Keratinocyte (primary cell): Measurements from ENCODE around the gene REG1B. TPM values are rescaled to one million over a fixed set of nuclear protein-coding genes. Genes with fewer than 3 reads are reported as not detected.

ENCODE experiments used
- DNase-seq: peaks from one replicate; pipeline ENCODE4 v3.0.0-alpha.2; 2011; ENCODE audit warnings: low read depth, missing footprints, low spot score
- FAIRE-seq: peaks from 2 replicates; lab custom pipeline; 2011; peaks lifted over from hg19 to GRCh38; lab: Jason Lieb, UNC
- H2AFZ ChIP-seq: 2 replicates; pipeline ENCODE4 v1.6.0; 2012; ENCODE audit warnings: low read length, control low read depth, inconsistent platforms; ENCODE audit not compliant: control insufficient read depth
- H3K27ac ChIP-seq: 2 replicates; pipeline ENCODE4 v1.5.1; 2011; ENCODE audit warnings: low read length; ENCODE audit not compliant: control insufficient read depth, insufficient read depth
- H3K27me3 ChIP-seq: 3 replicates; pipeline ENCODE4 v1.6.0; 2011; ENCODE audit warnings: low read length; ENCODE audit not compliant: control insufficient read depth, insufficient read depth; ENCODE audit errors: extremely low read depth
- H3K36me3 ChIP-seq, 2 experiments: 2 replicates in 1 of 2; 3 replicates in 1 of 2; pipeline ENCODE4 v1.5.1; 2011; ENCODE audit warnings: low read length in 2 of 2, mild to moderate bottlenecking in 1 of 2; ENCODE audit not compliant: control insufficient read depth in 2 of 2, insufficient read depth in 2 of 2; ENCODE audit errors: extremely low read depth in 1 of 2
- H3K4me1 ChIP-seq: 3 replicates; pipeline ENCODE4 v1.5.1; 2011; ENCODE audit warnings: low read length; ENCODE audit not compliant: control insufficient read depth, insufficient read depth; ENCODE audit errors: extremely low read depth
- H3K4me2 ChIP-seq: 3 replicates; pipeline ENCODE4 v1.6.0; 2011; ENCODE audit warnings: low read depth, low read length; ENCODE audit not compliant: control insufficient read depth, insufficient read depth; ENCODE audit errors: extremely low read depth
- H3K4me3 ChIP-seq, 3 experiments: fragments of 200-600 bp in 1 of 3; sonication (generic) in 1 of 3; 2 replicates in 2 of 3; 3 replicates in 1 of 3; pipeline ENCODE4 v1.5.1; 2011 to 2016; ENCODE audit warnings: low read length in 3 of 3, mild to moderate bottlenecking in 3 of 3, control low read depth in 2 of 3, inconsistent platforms in 1 of 3, low read depth in 1 of 3, mixed read lengths in 1 of 3, mixed run types in 1 of 3, moderate library complexity in 1 of 3; ENCODE audit not compliant: control insufficient read depth in 2 of 3, insufficient read depth in 2 of 3; ENCODE audit errors: extremely low read depth in 1 of 3
- H3K79me2 ChIP-seq: 2 replicates; pipeline ENCODE4 v1.6.0; 2012; ENCODE audit warnings: low read length; ENCODE audit not compliant: control insufficient read depth, insufficient read depth
- H3K9ac ChIP-seq: 3 replicates; pipeline ENCODE4 v1.6.0; 2011; ENCODE audit warnings: low read length; ENCODE audit not compliant: control insufficient read depth, insufficient read depth; ENCODE audit errors: extremely low read depth
- H3K9me1 ChIP-seq: 3 replicates; pipeline ENCODE4 v1.6.0; 2011; ENCODE audit warnings: low read length; ENCODE audit not compliant: control insufficient read depth, insufficient read depth; ENCODE audit errors: extremely low read depth
- H3K9me3 ChIP-seq: 2 replicates; pipeline ENCODE4 v1.5.1; 2012; ENCODE audit warnings: low read depth, low read length; ENCODE audit not compliant: control insufficient read depth
- H4K20me1 ChIP-seq: 3 replicates; pipeline ENCODE4 v1.6.0; 2011; ENCODE audit warnings: low read length; ENCODE audit not compliant: control insufficient read depth, insufficient read depth; ENCODE audit errors: extremely low read depth
- CTCF ChIP-seq, 3 experiments: IDR thresholded peaks in 1 of 3; conservative IDR thresholded peaks in 1 of 3; optimal IDR thresholded peaks in 1 of 3; 2 replicates in 2 of 3; 3 replicates in 1 of 3; pipeline versions ENCODE3 to v1.5.1; 2011; ENCODE audit warnings: low read length in 3 of 3, mild to moderate bottlenecking in 3 of 3, moderate library complexity in 2 of 3, control low read depth in 1 of 3, inconsistent platforms in 1 of 3; ENCODE audit not compliant: insufficient read depth in 2 of 3; ENCODE audit errors: extremely low read depth in 1 of 3
- EZH2 ChIP-seq: IDR thresholded peaks from one replicate; pipeline ENCODE4 v1.6.1; 2012; ENCODE audit warnings: inconsistent platforms, mild to moderate bottlenecking, low read length, moderate library complexity
- dilution Hi-C: fragments of 300-500 bp; cut with MboI; formaldehyde crosslinking; loops from one replicate; pipeline ENCODE4 v1.7.0; 2020; ENCODE audit warnings: low sequenced_read_pairs; ENCODE audit not compliant: extremely low pct_ligation_motif_present
- polyA plus RNA-seq, 5 experiments: library from polyadenylated mRNA; depleted of rRNA in 3 of 5; stranded (reverse) in 3 of 5; stranded (forward) in 1 of 5; unstranded in 1 of 5; fragments of >200 nt; gene quantifications; 1 replicate in 1 of 5; 2 replicates in 3 of 5; 3 replicates in 1 of 5; pipeline versions ENCODE4 v1.2.1 to v1.2.3, GENCODE V29; 2011 to 2012; ENCODE audit warnings: missing spikeins in 2 of 5, low read depth in 1 of 5, low replicate concordance in 1 of 5

The REG1B gene
- polyA plus RNA-seq, 1 donor (not counting 4 experiments of a cell fraction or from before 2014, with no cell fraction given), result not detected

GRCh38 chr2:79120194-79120713 lies 32.5 kb upstream of the REG1B start, which contains the start of gene REG1A:
Gene REG1A, plus strand, starts transcription at chr2:79120488. Its CDS starts 374 bp downstream, at chr2:79120862.
- H3K36me3 ChIP-seq, result no peaks in the 10 kb centered on the region
- no peaks in the 10 kb centered on the region for H3K9me1 ChIP-seq
- H3K4me2 ChIP-seq, result no peak within 1 kb of the TSS
- no peak within 1 kb of the TSS for H3K27ac ChIP-seq
- no peak for TF ChIP-seq CTCF (optimal IDR thresholded peaks at IDR 0.05 in 1 of 3, IDR thresholded peaks at IDR 0.05 in 1 of 3, conservative IDR thresholded peaks at IDR 0.05 in 1 of 3; ENCODE audit: extremely low read depth in 1 of 3, insufficient read depth in 2 of 3, low read length in 3 of 3)
- TF ChIP-seq EZH2, result no peak
- H3K79me2 ChIP-seq, result no peaks in the 10 kb centered on the region
- H2AFZ ChIP-seq, result no peak within 1 kb of the TSS
- H3K4me1 ChIP-seq, result no peaks in the 10 kb centered on the region
- H3K27me3 ChIP-seq, result no peaks in the 10 kb centered on the region
- no peak for DNase-seq
- H4K20me1 ChIP-seq, result no peaks in the 10 kb centered on the region
- dilution Hi-C loops, result no loop called here
- H3K9ac ChIP-seq, result no peak within 1 kb of the TSS
- no peak for FAIRE-seq
- H3K9me3 ChIP-seq, result no peaks in the 10 kb centered on the region
- H3K4me3 ChIP-seq, result no peak within 1 kb of the TSS

GRCh38 chr2:79116997-79117928 lies 29.5 kb upstream of the REG1B start:
- H3K9me1 ChIP-seq, result no peaks in the 10 kb centered on the region
- H3K27me3 ChIP-seq, result no peaks in the 10 kb centered on the region
- dilution Hi-C loops, result no loop called here
- no peaks in the 10 kb centered on the region for H3K79me2 ChIP-seq
- FAIRE-seq (no peak), DNase-seq (no peak)
- H3K4me3 ChIP-seq, result no peak overlapping the region
- TF ChIP-seq CTCF (optimal IDR thresholded peaks at IDR 0.05 in 1 of 3, IDR thresholded peaks at IDR 0.05 in 1 of 3, conservative IDR thresholded peaks at IDR 0.05 in 1 of 3; ENCODE audit: extremely low read depth in 1 of 3, insufficient read depth in 2 of 3, low read length in 3 of 3), result no peak
- no peak for TF ChIP-seq EZH2
- H3K9me3 ChIP-seq, result no peaks in the 10 kb centered on the region
- H3K4me1 ChIP-seq, result no peaks in the 10 kb centered on the region
- no peaks in the 10 kb centered on the region for H4K20me1 ChIP-seq
- H3K36me3 ChIP-seq, result no peaks in the 10 kb centered on the region
- H3K4me2 ChIP-seq, result no peak overlapping the region
- H3K9ac ChIP-seq, result no peak overlapping the region
- H2AFZ ChIP-seq, result no peak overlapping the region
- H3K27ac ChIP-seq, result no peak overlapping the region
